Ammon's horn (tissue), 1 donor: ENCODE data around the gene RPRD1B.
"Not testable (repeated sequence)": the region's sequence is repeated elsewhere in the genome, so short reads cannot be mapped to it uniquely, and the experiment has no call there.

Experiments used
- DNase-seq: peaks from one replicate; pipeline ENCODE4 v3.0.0-alpha.2; 2016; ENCODE audit warnings: low spot score

The RPRD1B gene

DNA sequence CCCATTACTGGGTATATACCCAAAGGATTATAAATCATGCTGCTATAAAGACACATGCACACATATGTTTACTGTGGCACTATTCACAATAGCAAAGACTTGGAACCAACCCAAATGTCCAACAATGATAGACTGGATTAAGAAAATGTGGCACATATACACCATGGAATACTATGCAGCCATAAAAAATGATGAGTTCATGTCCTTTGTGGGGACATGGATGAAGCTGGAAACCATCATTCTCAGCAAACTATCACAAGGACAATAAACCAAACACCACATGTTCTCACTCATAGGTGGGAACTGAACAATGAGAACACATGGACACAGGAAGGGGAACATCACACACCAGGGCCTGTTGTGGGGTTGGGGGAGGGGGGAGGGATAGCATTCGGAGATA lies 73.8 kb downstream of the RPRD1B start:
- not testable (repeated sequence) for DNase-seq

- not testable (repeated sequence) for DNase-seq
Observed at GRCh38 chr20:38107916-38108315, 74.4 kb downstream of the RPRD1B start.

DNA sequence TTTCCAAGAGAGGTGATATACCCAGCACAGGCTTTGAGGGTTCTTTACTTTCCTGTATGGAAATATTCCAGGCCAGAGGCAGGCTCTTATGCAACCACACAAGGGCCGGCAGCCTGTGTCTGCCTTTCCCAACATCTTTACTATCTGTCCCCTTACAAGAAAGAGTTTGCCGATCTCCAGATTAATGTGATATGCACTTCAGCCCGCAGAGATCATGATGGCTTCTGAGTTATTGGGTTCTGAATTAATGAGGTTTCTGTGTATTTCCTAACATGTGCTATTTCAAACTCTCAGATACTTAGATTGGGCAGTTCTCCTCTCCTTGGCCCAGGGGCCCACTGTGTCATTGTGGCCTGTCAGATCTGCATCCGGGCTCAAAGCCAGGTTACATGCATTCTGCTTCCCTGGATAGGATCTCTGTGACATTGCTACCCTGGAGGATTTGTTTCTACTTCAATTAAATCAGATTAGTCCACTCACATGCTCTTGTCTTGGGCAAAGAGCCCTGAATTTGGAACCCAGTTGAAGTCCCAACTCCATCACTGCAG lies 75.0 kb downstream of the RPRD1B start:
- no peak for DNase-seq

DNA sequence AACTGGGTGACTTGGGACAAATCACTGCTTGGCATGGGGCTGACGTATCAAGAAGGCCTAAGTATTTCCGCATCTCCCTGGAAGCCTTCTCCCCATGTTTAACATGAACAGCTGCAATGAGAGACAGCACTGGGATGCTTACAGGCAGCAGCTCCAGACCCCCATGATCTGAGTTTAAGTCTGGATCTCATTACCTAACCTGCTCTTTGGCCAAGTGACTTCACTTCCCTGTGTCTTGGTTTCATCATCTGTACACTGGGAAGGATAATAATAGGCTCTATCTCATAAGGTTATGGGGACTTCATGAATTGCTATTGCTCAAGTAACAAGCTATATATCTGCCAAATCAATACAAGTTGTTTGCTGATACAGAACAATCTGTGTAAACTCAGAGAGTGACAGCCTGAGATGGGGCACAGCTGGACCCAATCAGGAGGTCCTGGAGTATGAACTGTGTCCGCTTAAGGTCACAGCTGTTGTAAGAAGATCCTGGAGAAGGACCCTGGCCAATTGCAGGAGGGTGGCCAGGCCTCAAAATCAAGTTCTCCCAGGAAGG lies 75.5 kb downstream of the RPRD1B start:
- no peak for DNase-seq

DNA sequence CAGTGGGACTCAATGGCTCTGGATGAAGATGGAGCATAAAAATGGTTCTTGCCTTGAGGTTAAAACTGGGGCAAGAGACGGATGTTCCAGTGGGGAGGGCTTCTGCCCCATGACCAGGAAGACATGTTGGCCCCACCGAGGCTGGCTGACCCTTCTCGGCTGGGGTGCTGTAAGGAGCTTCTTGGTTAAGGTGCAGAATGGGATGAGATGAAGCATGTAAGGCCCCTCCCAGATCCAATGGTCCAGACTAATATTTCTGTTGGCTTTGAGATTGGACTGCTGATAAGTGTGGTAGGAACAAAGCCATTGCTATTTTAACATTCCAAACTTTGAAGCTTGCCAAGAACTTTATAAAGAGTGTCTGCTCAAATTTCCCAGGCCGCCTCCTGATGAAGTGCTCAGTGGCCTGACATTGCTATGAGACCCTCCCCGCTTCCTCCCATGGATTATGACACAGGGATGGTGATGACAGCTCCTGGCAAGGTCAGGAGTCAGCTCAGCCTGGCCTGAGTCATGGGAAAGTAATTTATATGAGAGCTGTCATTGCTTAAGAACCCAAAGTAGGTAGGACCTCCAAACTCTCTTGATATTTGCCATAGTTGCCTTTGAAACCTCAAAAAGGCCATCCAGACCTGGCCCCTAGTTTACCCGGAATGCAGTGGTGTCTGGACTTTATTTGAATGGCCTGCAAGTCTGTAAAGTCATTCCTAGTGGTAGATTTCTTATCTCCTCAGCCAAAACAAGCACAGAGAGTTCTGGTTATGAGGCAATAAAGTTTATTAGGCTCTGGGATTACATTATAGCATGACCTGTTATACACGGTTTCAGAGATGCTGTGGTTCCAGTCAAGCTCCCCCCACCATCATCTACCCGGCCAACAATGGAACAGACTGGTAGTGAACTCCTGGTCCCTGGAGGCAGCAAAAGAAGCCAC lies 76.3 kb downstream of the RPRD1B start:
- no peak for DNase-seq

- DNase-seq = no peak
Observed at GRCh38 chr20:38110525-38111178, 77.1 kb downstream of the RPRD1B start.

- DNase-seq = no peak
Observed at GRCh38 chr20:38111366-38112232, 78.1 kb downstream of the RPRD1B start.

DNA sequence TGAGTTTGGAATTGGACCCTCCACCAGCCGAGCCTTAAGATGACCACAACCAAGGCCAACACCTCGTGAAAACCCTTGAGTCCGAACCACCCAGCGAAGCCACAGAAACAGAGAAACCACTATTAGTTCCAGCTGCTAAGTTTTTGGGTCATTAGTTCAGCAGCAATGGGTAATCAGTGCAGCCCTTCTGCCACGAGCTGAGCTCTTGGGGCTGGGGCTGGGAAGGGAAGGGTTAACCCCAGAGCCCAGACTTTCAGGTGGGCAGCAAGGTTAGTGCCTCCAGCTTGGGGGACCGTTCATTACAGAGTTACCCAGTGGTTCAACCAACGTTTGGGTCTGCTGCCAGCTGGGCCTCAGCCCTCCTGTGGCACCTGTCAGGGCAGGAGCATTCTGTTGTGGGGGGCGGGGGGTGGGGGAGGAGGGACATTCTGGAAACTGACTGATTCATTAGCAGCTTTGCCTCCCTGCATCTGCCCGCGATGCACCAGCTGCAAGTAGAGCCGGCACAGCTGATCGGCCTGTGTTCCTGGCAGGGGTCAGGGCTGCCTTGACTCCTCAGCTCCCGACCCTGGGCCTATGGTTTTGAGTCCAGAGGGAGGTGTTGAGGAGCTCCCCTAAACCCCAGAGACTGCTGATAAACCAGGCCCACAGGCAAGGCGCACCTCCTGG lies 78.8 kb downstream of the RPRD1B start:
- DNase-seq = no peak

- DNase-seq = no peak
Observed at GRCh38 chr20:38112930-38113294, 79.4 kb downstream of the RPRD1B start.

DNA sequence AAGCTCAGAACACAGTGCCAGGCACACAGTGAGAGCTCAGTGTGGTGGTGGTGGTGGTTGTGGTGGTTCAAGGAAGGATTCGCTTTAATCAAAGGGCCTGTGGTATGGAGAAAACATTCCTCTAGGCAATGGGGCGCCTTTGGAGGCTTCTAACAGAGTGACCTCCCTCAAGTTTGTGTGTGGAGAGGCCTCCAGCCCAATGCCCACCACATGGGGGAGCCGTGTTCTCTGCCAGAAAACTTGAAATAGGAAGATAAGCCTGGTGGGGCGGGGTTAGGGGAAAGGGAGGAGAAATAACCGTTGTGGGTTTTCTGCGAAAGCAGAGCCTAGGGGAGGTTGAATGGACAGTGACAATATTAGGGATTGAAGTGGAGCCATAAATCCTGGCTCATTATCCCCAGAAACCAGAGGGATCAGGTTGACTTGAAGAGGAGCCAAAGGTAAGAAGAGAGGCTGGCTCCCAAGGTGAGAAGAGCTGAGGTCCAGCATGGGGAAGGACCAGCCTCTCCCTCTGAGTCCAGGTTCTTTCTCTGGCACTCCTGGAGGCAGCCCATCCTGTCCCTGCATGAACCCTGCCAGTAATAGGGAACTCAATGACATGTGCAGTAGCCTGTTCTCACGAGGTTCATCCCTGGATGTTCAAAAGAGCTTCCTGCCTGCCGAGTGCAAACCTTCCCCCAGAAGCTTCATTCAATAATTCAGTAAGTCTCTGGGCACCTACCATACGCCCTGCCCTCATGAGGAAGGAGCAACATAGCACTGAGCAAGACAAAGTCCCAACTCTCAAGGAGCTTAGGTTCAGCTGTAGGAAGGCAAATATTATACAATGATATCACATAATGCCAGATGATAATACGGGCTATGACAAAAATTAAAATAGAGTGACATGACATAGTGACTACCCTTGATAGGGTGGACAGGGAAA lies 80.1 kb downstream of the RPRD1B start:
- no peak for DNase-seq

DNA sequence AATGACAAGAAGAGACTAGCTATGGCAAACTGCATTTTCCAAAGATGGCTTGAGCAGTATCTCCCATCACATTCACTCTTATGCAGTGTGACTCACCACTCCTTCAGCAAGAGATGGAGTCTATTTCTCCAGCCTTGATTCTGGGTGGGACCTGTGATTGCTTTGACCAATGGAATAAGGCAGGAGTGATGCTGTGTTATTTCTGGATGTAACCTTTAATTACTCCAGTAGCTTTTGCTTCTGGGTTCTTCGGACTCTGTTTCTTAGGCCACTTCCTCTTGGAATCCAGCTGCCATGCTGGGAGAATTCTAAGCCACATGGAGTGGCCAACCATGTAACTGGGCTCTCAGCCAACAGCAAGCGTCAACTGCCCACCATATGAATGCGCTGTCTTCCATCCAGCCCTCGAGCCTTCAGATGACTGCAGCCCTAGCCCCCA lies 80.8 kb downstream of the RPRD1B start:
- no peak for DNase-seq

GRCh38 chr20:38115205-38115604 lies 81.7 kb downstream of the RPRD1B start:
- DNase-seq = no peak

GRCh38 chr20:38115896-38116295 lies 82.3 kb downstream of the RPRD1B start:
- DNase-seq = no peak

- no peak for DNase-seq
Observed at GRCh38 chr20:38116409-38117165, 83.0 kb downstream of the RPRD1B start.

- DNase-seq = no peak
Observed at GRCh38 chr20:38117205-38117604, 83.7 kb downstream of the RPRD1B start.

- no peak for DNase-seq
Observed at GRCh38 chr20:38117635-38118034, 84.1 kb downstream of the RPRD1B start.

DNA sequence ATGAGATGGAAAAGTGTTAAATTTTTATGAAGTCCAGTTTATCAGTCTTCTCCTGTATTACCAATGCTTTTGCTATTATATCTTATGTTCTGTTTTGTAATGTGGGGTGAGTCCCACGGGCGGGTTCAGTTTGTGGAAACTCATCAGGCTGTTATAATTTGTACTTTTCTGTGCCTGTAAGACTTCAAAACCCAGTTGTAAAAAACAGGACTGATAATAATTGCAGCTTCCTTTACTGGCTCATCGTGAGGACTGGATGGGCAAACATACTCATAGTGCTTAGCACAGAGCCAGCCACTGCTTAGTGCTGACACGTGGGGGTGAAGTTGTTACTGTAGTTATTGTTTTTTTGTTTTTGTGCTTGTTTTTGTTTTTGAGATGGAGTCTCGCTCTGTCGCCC lies 85.9 kb downstream of the RPRD1B start:
- no peak for DNase-seq

- DNase-seq = no peak
Observed at GRCh38 chr20:38120625-38120988, 87.1 kb downstream of the RPRD1B start.

DNA sequence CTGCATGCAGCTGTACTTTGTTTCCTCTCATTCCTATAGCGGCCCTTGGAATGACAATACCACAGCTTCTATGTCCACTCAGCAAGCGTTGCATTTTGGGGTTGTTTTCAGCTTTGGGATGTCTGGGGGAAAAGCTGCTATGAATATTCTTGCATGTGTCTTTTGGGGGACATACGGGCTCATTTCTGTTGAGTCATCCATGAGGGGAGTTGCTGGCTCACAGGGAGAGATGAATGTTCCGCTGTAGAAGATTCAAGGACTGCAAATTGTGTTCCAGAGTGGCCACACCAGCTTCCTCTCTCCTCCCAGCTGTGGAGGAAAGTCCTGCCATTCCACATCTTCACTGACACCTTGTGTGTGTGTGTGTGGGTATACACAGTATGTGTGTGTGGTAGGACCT lies 88.2 kb downstream of the RPRD1B start:
- DNase-seq = no peak
